DND-41 (cell line): ENCODE results near the gene STAG1.

ENCODE experiments used
- ATAC-seq: fragments of 200-7000 bp; cut with Tn5 transposase; 3 replicates; pipeline ENCODE4 v1.9.1; 2021; ENCODE audit warnings: low read depth; ENCODE audit not compliant: insufficient read depth
- DNase-seq: peaks from one replicate; pipeline ENCODE4 v3.0.0-alpha.2; 2020
- H2AFZ ChIP-seq: 2 replicates; pipeline ENCODE4 v1.6.0; 2012; ENCODE audit warnings: low read depth, low read length
- H3K27ac ChIP-seq: 2 replicates; pipeline ENCODE4 v1.5.1; 2012; ENCODE audit warnings: low read length, inconsistent platforms
- H3K27me3 ChIP-seq: fragments of 200-600 bp; sonication (generic); 2 replicates; pipeline ENCODE4 v1.6.0; 2012; ENCODE audit warnings: low read length, mild to moderate bottlenecking, inconsistent platforms; ENCODE audit not compliant: insufficient read depth, poor library complexity
- H3K36me3 ChIP-seq: 2 replicates; pipeline ENCODE4 v1.5.1; 2012; ENCODE audit warnings: low read length, inconsistent platforms; ENCODE audit not compliant: insufficient read depth
- H3K4me1 ChIP-seq: 2 replicates; pipeline ENCODE4 v1.5.1; 2012; ENCODE audit warnings: mild to moderate bottlenecking, low read length; ENCODE audit not compliant: insufficient read depth
- H3K4me2 ChIP-seq: 2 replicates; pipeline ENCODE4 v1.6.0; 2012; ENCODE audit warnings: mild to moderate bottlenecking, moderate library complexity, low read length, inconsistent platforms; ENCODE audit not compliant: insufficient read depth
- H3K4me3 ChIP-seq, 2 experiments: fragments of 200-600 bp in 1 of 2; shearing (Covaris generic) in 1 of 2; 2 replicates each; pipeline ENCODE4 v1.5.1; 2012 to 2016; ENCODE audit warnings: inconsistent platforms in 2 of 2, low read length in 2 of 2, mild to moderate bottlenecking in 2 of 2, low read depth in 1 of 2, moderate library complexity in 1 of 2
- H3K79me2 ChIP-seq: 2 replicates; pipeline ENCODE4 v1.6.0; 2012; ENCODE audit warnings: low read length, inconsistent platforms; ENCODE audit not compliant: insufficient read depth
- H3K9ac ChIP-seq: 2 replicates; pipeline ENCODE4 v1.6.0; 2012; ENCODE audit warnings: low read depth, mild to moderate bottlenecking, inconsistent platforms, low read length, moderate library complexity
- H3K9me3 ChIP-seq: 2 replicates; pipeline ENCODE4 v1.5.1; 2012; ENCODE audit warnings: low read length, moderate library complexity, mild to moderate bottlenecking, inconsistent platforms; ENCODE audit not compliant: insufficient read depth, severe bottlenecking
- H4K20me1 ChIP-seq: 2 replicates; pipeline ENCODE4 v1.6.0; 2012; ENCODE audit warnings: low read length; ENCODE audit not compliant: insufficient read depth
- EZH2 ChIP-seq: IDR thresholded peaks from 3 replicates; pipeline ENCODE4 v1.6.1; 2012; ENCODE audit warnings: borderline replicate concordance, low read depth, mild to moderate bottlenecking, moderate library complexity, low read length, inconsistent platforms; ENCODE audit not compliant: severe bottlenecking
- TF ChIP-seq, protein P1 (sequence below): IDR thresholded peaks from 2 replicates; pipeline ENCODE4 v1.5.1; 2012; ENCODE audit warnings: borderline replicate concordance, low read length, moderate library complexity, mild to moderate bottlenecking; ENCODE audit not compliant: poor library complexity, severe bottlenecking; ENCODE audit errors: extremely low read depth

Gene STAG1

DNA sequence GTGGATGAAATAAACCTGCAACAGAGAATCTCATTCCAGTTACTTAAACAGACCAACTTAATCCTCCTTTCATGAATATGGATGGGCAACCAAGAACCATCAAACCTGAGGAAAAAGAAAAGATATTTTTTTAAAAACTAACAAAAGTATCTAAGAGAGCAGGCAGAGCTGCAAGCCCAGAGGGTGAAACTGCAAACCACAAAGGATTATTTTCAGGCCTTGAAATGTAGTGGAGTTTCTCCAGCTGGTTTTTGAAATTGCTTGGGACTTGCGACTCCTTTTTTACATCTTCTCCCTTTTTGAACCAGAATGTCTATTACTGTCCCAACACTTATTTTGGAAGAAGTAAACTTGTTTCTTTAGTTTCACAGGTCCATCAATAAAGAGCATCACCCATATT, 87.4 kb downstream of the STAG1 start:
- Histone ChIP-seq H3K4me2 (no peak overlapping the region), H3K4me1 (no peaks in the 10 kb centered on the region; the same call in 1 of the 2 replicates), H3K36me3 (no peaks in the 10 kb centered on the region), H3K79me2 (peaks cover 96% of the 10 kb centered on the region), H3K9ac (no peak overlapping the region), H3K4me3 (no peak overlapping the region), H3K27ac (no peak overlapping the region), H2AFZ (no peak overlapping the region), H3K27me3 (no peaks in the 10 kb centered on the region), H4K20me1 (peaks cover 60% of the 10 kb centered on the region), H3K9me3 (no peaks in the 10 kb centered on the region)
- no peak for TF ChIP-seq EZH2
- TF ChIP-seq, protein P1, sequence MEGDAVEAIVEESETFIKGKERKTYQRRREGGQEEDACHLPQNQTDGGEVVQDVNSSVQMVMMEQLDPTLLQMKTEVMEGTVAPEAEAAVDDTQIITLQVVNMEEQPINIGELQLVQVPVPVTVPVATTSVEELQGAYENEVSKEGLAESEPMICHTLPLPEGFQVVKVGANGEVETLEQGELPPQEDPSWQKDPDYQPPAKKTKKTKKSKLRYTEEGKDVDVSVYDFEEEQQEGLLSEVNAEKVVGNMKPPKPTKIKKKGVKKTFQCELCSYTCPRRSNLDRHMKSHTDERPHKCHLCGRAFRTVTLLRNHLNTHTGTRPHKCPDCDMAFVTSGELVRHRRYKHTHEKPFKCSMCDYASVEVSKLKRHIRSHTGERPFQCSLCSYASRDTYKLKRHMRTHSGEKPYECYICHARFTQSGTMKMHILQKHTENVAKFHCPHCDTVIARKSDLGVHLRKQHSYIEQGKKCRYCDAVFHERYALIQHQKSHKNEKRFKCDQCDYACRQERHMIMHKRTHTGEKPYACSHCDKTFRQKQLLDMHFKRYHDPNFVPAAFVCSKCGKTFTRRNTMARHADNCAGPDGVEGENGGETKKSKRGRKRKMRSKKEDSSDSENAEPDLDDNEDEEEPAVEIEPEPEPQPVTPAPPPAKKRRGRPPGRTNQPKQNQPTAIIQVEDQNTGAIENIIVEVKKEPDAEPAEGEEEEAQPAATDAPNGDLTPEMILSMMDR = no peak
- DNase-seq (no peak), ATAC-seq (no peak)

GRCh38 chr3:136661282-136661681, 90.9 kb downstream of the STAG1 start:
- no peak overlapping the region for H3K4me2 ChIP-seq
- ATAC-seq (no peak), DNase-seq (no peak)
- H3K4me1 ChIP-seq = no peaks in the 10 kb centered on the region; the same call in 1 of the 2 replicates
- H3K9ac ChIP-seq = no peak overlapping the region
- H3K4me3 ChIP-seq = no peak overlapping the region
- peaks cover 98% of the 10 kb centered on the region for H3K79me2 ChIP-seq
- H3K27me3 ChIP-seq = no peaks in the 10 kb centered on the region
- H3K27ac ChIP-seq = no peak overlapping the region
- H4K20me1 ChIP-seq = peaks cover 42% of the 10 kb centered on the region; the same call in 1 of the 2 replicates
- no peaks in the 10 kb centered on the region for H3K36me3 ChIP-seq
- TF ChIP-seq, protein P1 = no peak
- TF ChIP-seq EZH2 = no peak
- no peak overlapping the region for H2AFZ ChIP-seq
- H3K9me3 ChIP-seq = peaks cover under 1% of the 10 kb centered on the region

- H3K4me2 ChIP-seq = no peak overlapping the region
- H3K79me2 ChIP-seq = peaks cover 100% of the 10 kb centered on the region
- H3K36me3 ChIP-seq = peaks cover 10% of the 10 kb centered on the region
- no peak overlapping the region for H3K4me3 ChIP-seq
- ATAC-seq = no peak
- peaks cover 35% of the 10 kb centered on the region; the same call in 1 of the 2 replicates for H4K20me1 ChIP-seq
- H2AFZ ChIP-seq = no peak overlapping the region
- H3K9me3 ChIP-seq = peaks cover 21% of the 10 kb centered on the region
- DNase-seq = no peak
- no peaks in the 10 kb centered on the region for H3K27me3 ChIP-seq
- no peak for TF ChIP-seq EZH2
- TF ChIP-seq, protein P1 = no peak
- H3K27ac ChIP-seq = no peak overlapping the region
- H3K4me1 ChIP-seq = no peaks in the 10 kb centered on the region
- H3K9ac ChIP-seq = no peak overlapping the region
Observed at GRCh38 chr3:136658946-136659682, 93.1 kb downstream of the STAG1 start.
